SK-N-SH treated with all-trans-retinoic acid at 6 μM for 48 hours (cell line): ENCODE results near the gene BSPRY.

Experiments used
- ATAC-seq: fragments of 200-7000 bp; cut with Tn5 transposase; 3 replicates; pipeline ENCODE4 v1.9.1; 2020; ENCODE audit warnings: mild to moderate bottlenecking, moderate library complexity
- ARNTL ChIP-seq: fragments of 450-650 bp; formaldehyde crosslinking; IDR thresholded peaks from 2 replicates; pipeline ENCODE4 v1.5.0; 2020; ENCODE audit warnings: low read depth, mild to moderate bottlenecking, moderate library complexity, borderline replicate concordance
- BACH2 ChIP-seq: fragments of 250-450 bp; sonication (Bioruptor Pico); IDR thresholded peaks from 2 replicates; pipeline ENCODE4 v1.9.0; 2021; ENCODE audit warnings: mild to moderate bottlenecking, borderline replicate concordance
- CSDC2 ChIP-seq: fragments of 250-450 bp; sonication (Bioruptor Pico); IDR thresholded peaks from 2 replicates; pipeline ENCODE4 v1.5.0; 2020; ENCODE audit warnings: mild to moderate bottlenecking, moderate library complexity
- ESRRG ChIP-seq: fragments of 250-450 bp; sonication (Bioruptor Pico); IDR thresholded peaks from 2 replicates; pipeline ENCODE4 v1.6.1; 2021; ENCODE audit warnings: mild to moderate bottlenecking
- ISL1 ChIP-seq: fragments of 250-450 bp; sonication (Bioruptor Pico); IDR thresholded peaks from 2 replicates; pipeline ENCODE4 v2.1.2; 2022; ENCODE audit warnings: mild to moderate bottlenecking, moderate library complexity
- OSR1 ChIP-seq: fragments of 250-450 bp; sonication (Bioruptor Pico); IDR thresholded peaks from 2 replicates; pipeline ENCODE4 v1.8.0; 2022; ENCODE audit warnings: moderate library complexity, mild to moderate bottlenecking, inconsistent platforms
- PPARA ChIP-seq: fragments of 250-450 bp; sonication (Bioruptor Pico); IDR thresholded peaks from 2 replicates; pipeline ENCODE4 v1.5.0; 2020; ENCODE audit warnings: mild to moderate bottlenecking, borderline replicate concordance
- RARB ChIP-seq: fragments of 250-450 bp; sonication (Bioruptor Pico); IDR thresholded peaks from 2 replicates; pipeline ENCODE4 v1.8.0; 2021; ENCODE audit warnings: mild to moderate bottlenecking, moderate library complexity
- SNAI2 ChIP-seq: fragments of 250-450 bp; sonication (Bioruptor Pico); IDR thresholded peaks from 2 replicates; pipeline ENCODE4 v1.5.0; 2020; ENCODE audit warnings: mild to moderate bottlenecking, moderate library complexity
- TCF4 ChIP-seq: fragments of 250-450 bp; sonication (Bioruptor Pico); IDR thresholded peaks from 2 replicates; pipeline ENCODE4 v1.8.0; 2021; ENCODE audit warnings: mild to moderate bottlenecking, moderate library complexity, borderline replicate concordance
- TOX ChIP-seq: fragments of 250-450 bp; sonication (Bioruptor Pico); IDR thresholded peaks from 2 replicates; pipeline ENCODE4 v1.8.0; 2021; ENCODE audit warnings: mild to moderate bottlenecking, moderate library complexity, borderline replicate concordance
- ZC3H10 ChIP-seq: fragments of 250-450 bp; sonication (Bioruptor Pico); IDR thresholded peaks from 2 replicates; pipeline ENCODE4 v1.5.1; 2021; ENCODE audit warnings: mild to moderate bottlenecking, moderate library complexity
- ZFP3 ChIP-seq: fragments of 250-450 bp; sonication (Bioruptor Pico); IDR thresholded peaks from 2 replicates; pipeline ENCODE4 v1.5.0; 2020; ENCODE audit warnings: mild to moderate bottlenecking, moderate library complexity
- ZFP30 ChIP-seq: fragments of 450-650 bp; formaldehyde crosslinking; IDR thresholded peaks from 2 replicates; pipeline ENCODE4 v1.5.0; 2022; ENCODE audit warnings: mild to moderate bottlenecking, moderate library complexity
- ZNF565 ChIP-seq: fragments of 450-650 bp; formaldehyde crosslinking; conservative IDR thresholded peaks from 2 replicates; pipeline ENCODE4 v1.5.0; 2020; ENCODE audit warnings: low read depth, mild to moderate bottlenecking, moderate library complexity
- ZNF70 ChIP-seq: fragments of 450-650 bp; formaldehyde crosslinking; IDR thresholded peaks from 2 replicates; pipeline ENCODE4 v1.5.0; 2020; ENCODE audit warnings: mild to moderate bottlenecking, moderate library complexity
- ZNF8 ChIP-seq: fragments of 450-650 bp; formaldehyde crosslinking; IDR thresholded peaks from 2 replicates; pipeline ENCODE4 v1.5.0; 2020; ENCODE audit warnings: mild to moderate bottlenecking, moderate library complexity
- TF ChIP-seq, protein P1 (sequence below): fragments of 250-450 bp; sonication (Bioruptor Pico); IDR thresholded peaks from 2 replicates; pipeline ENCODE4 v1.5.0; 2020; ENCODE audit warnings: mild to moderate bottlenecking, moderate library complexity
- TF ChIP-seq, protein P2 (sequence below): fragments of 250-450 bp; sonication (Bioruptor Pico); IDR thresholded peaks from 2 replicates; pipeline ENCODE4 v1.8.0; 2020; ENCODE audit warnings: mild to moderate bottlenecking, moderate library complexity, borderline replicate concordance
- TF ChIP-seq, protein P3 (sequence below): fragments of 250-450 bp; sonication (Bioruptor Pico); IDR thresholded peaks from 2 replicates; pipeline ENCODE4 v1.8.0; 2021; ENCODE audit warnings: low read depth, mild to moderate bottlenecking, moderate library complexity, borderline replicate concordance
- TF ChIP-seq, protein P4 (sequence below): fragments of 250-450 bp; sonication (Bioruptor Pico); IDR thresholded peaks from 2 replicates; pipeline ENCODE4 v1.5.1; 2021; ENCODE audit warnings: mild to moderate bottlenecking, moderate library complexity
- TF ChIP-seq, protein P5 (sequence below): fragments of 250-450 bp; sonication (Bioruptor Pico); IDR thresholded peaks from 2 replicates; pipeline ENCODE4 v1.5.1; 2020; ENCODE audit warnings: low read depth, mild to moderate bottlenecking, moderate library complexity

BSPRY gene

DNA sequence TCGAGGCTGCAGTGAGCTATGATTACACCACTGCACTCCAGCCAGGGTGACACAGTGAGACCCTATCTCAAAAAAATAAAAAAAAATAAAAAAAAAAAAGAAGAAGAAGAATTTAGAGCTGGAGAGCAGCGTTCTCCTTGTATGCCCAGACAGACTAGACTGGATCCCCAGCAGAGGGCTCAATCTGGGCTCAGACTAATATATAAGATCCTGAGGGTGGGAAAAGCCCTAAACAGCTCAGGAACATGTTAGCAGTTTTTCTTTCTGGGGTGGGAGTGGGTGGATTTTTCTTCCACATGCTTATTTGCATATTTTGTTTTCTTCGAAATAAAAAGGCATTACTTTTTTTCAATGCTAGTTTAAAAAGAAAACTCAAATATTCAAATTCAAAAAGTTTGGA lies 904 bp upstream of the BSPRY start:
- no peak for ATAC-seq

DNA sequence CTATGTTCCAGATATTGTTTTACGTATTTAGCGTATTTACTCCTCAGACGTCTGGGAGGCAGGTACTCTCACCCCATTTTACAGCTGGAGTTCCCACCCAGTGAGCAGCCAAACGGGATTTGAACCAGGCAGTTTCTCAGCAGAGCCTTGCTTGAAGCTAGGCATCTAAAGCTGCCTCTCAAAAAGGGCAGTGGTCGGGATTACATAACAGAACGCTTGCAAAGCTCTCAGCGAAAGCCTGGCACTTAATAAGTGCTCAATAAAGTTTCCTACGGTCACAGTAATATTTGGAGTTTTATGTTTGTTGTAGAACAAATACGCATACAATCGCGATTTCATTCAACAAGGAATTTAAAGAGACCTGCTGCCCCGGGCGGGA lies 286 bp upstream of the BSPRY start:
- TF ChIP-seq SNAI2 = no peak
- TF ChIP-seq OSR1 (CRISPR knock-in tag) = no peak
- TF ChIP-seq, protein P1, sequence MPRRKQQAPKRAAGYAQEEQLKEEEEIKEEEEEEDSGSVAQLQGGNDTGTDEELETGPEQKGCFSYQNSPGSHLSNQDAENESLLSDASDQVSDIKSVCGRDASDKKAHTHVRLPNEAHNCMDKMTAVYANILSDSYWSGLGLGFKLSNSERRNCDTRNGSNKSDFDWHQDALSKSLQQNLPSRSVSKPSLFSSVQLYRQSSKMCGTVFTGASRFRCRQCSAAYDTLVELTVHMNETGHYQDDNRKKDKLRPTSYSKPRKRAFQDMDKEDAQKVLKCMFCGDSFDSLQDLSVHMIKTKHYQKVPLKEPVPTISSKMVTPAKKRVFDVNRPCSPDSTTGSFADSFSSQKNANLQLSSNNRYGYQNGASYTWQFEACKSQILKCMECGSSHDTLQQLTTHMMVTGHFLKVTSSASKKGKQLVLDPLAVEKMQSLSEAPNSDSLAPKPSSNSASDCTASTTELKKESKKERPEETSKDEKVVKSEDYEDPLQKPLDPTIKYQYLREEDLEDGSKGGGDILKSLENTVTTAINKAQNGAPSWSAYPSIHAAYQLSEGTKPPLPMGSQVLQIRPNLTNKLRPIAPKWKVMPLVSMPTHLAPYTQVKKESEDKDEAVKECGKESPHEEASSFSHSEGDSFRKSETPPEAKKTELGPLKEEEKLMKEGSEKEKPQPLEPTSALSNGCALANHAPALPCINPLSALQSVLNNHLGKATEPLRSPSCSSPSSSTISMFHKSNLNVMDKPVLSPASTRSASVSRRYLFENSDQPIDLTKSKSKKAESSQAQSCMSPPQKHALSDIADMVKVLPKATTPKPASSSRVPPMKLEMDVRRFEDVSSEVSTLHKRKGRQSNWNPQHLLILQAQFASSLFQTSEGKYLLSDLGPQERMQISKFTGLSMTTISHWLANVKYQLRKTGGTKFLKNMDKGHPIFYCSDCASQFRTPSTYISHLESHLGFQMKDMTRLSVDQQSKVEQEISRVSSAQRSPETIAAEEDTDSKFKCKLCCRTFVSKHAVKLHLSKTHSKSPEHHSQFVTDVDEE = no peak
- no peak for TF ChIP-seq PPARA (CRISPR knock-in tag)
- no peak for TF ChIP-seq ARNTL (CRISPR knock-in tag)
- no peak for TF ChIP-seq ZFP3 (CRISPR knock-in tag)
- TF ChIP-seq, protein P2, sequence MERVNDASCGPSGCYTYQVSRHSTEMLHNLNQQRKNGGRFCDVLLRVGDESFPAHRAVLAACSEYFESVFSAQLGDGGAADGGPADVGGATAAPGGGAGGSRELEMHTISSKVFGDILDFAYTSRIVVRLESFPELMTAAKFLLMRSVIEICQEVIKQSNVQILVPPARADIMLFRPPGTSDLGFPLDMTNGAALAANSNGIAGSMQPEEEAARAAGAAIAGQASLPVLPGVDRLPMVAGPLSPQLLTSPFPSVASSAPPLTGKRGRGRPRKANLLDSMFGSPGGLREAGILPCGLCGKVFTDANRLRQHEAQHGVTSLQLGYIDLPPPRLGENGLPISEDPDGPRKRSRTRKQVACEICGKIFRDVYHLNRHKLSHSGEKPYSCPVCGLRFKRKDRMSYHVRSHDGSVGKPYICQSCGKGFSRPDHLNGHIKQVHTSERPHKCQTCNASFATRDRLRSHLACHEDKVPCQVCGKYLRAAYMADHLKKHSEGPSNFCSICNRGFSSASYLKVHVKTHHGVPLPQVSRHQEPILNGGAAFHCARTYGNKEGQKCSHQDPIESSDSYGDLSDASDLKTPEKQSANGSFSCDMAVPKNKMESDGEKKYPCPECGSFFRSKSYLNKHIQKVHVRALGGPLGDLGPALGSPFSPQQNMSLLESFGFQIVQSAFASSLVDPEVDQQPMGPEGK (CRISPR knock-in tag) = no peak
- TF ChIP-seq RARB (CRISPR knock-in tag) = no peak
- no peak for TF ChIP-seq ESRRG (CRISPR knock-in tag)
- TF ChIP-seq, protein P3, sequence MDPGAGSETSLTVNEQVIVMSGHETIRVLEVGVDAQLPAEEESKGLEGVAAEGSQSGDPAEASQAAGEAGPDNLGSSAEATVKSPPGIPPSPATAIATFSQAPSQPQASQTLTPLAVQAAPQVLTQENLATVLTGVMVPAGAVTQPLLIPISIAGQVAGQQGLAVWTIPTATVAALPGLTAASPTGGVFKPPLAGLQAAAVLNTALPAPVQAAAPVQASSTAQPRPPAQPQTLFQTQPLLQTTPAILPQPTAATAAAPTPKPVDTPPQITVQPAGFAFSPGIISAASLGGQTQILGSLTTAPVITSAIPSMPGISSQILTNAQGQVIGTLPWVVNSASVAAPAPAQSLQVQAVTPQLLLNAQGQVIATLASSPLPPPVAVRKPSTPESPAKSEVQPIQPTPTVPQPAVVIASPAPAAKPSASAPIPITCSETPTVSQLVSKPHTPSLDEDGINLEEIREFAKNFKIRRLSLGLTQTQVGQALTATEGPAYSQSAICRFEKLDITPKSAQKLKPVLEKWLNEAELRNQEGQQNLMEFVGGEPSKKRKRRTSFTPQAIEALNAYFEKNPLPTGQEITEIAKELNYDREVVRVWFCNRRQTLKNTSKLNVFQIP (CRISPR knock-in tag) = no peak
- TF ChIP-seq, protein P4, sequence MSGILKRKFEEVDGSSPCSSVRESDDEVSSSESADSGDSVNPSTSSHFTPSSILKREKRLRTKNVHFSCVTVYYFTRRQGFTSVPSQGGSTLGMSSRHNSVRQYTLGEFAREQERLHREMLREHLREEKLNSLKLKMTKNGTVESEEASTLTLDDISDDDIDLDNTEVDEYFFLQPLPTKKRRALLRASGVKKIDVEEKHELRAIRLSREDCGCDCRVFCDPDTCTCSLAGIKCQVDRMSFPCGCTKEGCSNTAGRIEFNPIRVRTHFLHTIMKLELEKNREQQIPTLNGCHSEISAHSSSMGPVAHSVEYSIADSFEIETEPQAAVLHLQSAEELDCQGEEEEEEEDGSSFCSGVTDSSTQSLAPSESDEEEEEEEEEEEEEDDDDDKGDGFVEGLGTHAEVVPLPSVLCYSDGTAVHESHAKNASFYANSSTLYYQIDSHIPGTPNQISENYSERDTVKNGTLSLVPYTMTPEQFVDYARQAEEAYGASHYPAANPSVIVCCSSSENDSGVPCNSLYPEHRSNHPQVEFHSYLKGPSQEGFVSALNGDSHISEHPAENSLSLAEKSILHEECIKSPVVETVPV (CRISPR knock-in tag) = no peak
- TF ChIP-seq ZFP30 (CRISPR knock-in tag) = no peak
- TF ChIP-seq, protein P5, sequence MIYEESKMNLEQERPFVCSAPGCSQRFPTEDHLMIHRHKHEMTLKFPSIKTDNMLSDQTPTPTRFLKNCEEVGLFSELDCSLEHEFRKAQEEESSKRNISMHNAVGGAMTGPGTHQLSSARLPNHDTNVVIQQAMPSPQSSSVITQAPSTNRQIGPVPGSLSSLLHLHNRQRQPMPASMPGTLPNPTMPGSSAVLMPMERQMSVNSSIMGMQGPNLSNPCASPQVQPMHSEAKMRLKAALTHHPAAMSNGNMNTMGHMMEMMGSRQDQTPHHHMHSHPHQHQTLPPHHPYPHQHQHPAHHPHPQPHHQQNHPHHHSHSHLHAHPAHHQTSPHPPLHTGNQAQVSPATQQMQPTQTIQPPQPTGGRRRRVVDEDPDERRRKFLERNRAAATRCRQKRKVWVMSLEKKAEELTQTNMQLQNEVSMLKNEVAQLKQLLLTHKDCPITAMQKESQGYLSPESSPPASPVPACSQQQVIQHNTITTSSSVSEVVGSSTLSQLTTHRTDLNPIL (CRISPR knock-in tag) = no peak
- no peak for TF ChIP-seq ZNF70 (CRISPR knock-in tag)
- no peak for TF ChIP-seq ZNF565 (CRISPR knock-in tag)
- no peak for TF ChIP-seq BACH2 (CRISPR knock-in tag)
- no peak for TF ChIP-seq ZNF8 (CRISPR knock-in tag)
- TF ChIP-seq ZC3H10 (CRISPR knock-in tag) = no peak
- no peak for TF ChIP-seq TCF4 (CRISPR knock-in tag)
- TF ChIP-seq CSDC2 = no peak
- ATAC-seq = no peak

More for the DNA sequence above, 904 bp upstream of the BSPRY start:
- TF ChIP-seq ZFP30 (CRISPR knock-in tag) = no peak
- no peak for TF ChIP-seq ISL1 (CRISPR knock-in tag)
- no peak for TF ChIP-seq TOX
- no peak for TF ChIP-seq ZNF70 (CRISPR knock-in tag)
- TF ChIP-seq, protein P2 (CRISPR knock-in tag) = no peak
